ENCODE data around the gene TMEM229B. TPM values are rescaled to one million over a fixed set of nuclear protein-coding genes. Genes with fewer than 3 reads are reported as not detected.

The TMEM229B gene
- total and polyA plus RNA-seq, 2 donors (not counting 1 experiment from before 2014, with no cell fraction given) = 0.68 to 0.99 TPM

- Histone ChIP-seq H3K9me3 (ENCODE audit: control insufficient read depth, insufficient read depth, low read depth, low read length) (no peaks in the 10 kb centered on the region), H3K4me1 (ENCODE audit: control insufficient read depth, extremely low read depth, insufficient read depth, low read length) (no peaks in the 10 kb centered on the region), H3K27me3 (ENCODE audit: control insufficient read depth, insufficient read depth, low read length) (no peaks in the 10 kb centered on the region), H3K36me3 (ENCODE audit: control insufficient read depth, insufficient read depth, low read length) (no peaks in the 10 kb centered on the region), H2AFZ (ENCODE audit: low read length) (no peak overlapping the region), H3K9ac (ENCODE audit: insufficient read depth, low read length) (no peak overlapping the region), H3K27ac (ENCODE audit: insufficient read depth, low read length) (no peak overlapping the region), H3K4me2 (ENCODE audit: extremely low read depth, insufficient read depth, low read length) (no peak overlapping the region), H3K4me3 (replicated peaks in 1 of 4; ENCODE audit: control extremely low read depth in 1 of 4, insufficient read depth in 1 of 4, low read depth in 3 of 4, low read length in 4 of 4) (no peak overlapping the region), H3K79me2 (ENCODE audit: control insufficient read depth, insufficient read depth, low read length) (no peaks in the 10 kb centered on the region), H4K20me1 (ENCODE audit: control insufficient read depth, extremely low read depth, insufficient read depth, low read length) (no peaks in the 10 kb centered on the region)
- no peak for TF ChIP-seq CTCF (conservative IDR thresholded peaks at IDR 0.05 in 1 of 2, IDR thresholded peaks at IDR 0.05 in 1 of 2; ENCODE audit: low read depth in 1 of 2, low read length in 2 of 2)
- no peak for TF ChIP-seq EZH2 (IDR thresholded peaks at IDR 0.05; ENCODE audit: low read length, missing control alignments)
- DNase-seq (ENCODE audit: low read depth in 2 of 2) = peak in 1 of 2 donors; percentile 2
Measured at GRCh38 chr14:67477926-67478799, 10.4 kb downstream of the TMEM229B start.

- H4K20me1 ChIP-seq (ENCODE audit: control insufficient read depth, extremely low read depth, insufficient read depth, low read length) = no peaks in the 10 kb centered on the region
- H3K36me3 ChIP-seq (ENCODE audit: control insufficient read depth, insufficient read depth, low read length) = no peaks in the 10 kb centered on the region
- no peaks in the 10 kb centered on the region for H3K27me3 ChIP-seq (ENCODE audit: control insufficient read depth, insufficient read depth, low read length)
- no peak overlapping the region for H3K27ac ChIP-seq (ENCODE audit: insufficient read depth, low read length)
- no peak for DNase-seq (ENCODE audit: low read depth in 2 of 2)
- H2AFZ ChIP-seq (ENCODE audit: low read length) = no peak overlapping the region
- H3K4me1 ChIP-seq (ENCODE audit: control insufficient read depth, extremely low read depth, insufficient read depth, low read length) = no peaks in the 10 kb centered on the region
- no peak overlapping the region for H3K9ac ChIP-seq (ENCODE audit: insufficient read depth, low read length)
- H3K9me3 ChIP-seq (ENCODE audit: control insufficient read depth, insufficient read depth, low read depth, low read length) = no peaks in the 10 kb centered on the region
- H3K4me2 ChIP-seq (ENCODE audit: extremely low read depth, insufficient read depth, low read length) = no peak overlapping the region
- TF ChIP-seq EZH2 (IDR thresholded peaks at IDR 0.05; ENCODE audit: low read length, missing control alignments) = no peak
- TF ChIP-seq CTCF (conservative IDR thresholded peaks at IDR 0.05 in 1 of 2, IDR thresholded peaks at IDR 0.05 in 1 of 2; ENCODE audit: low read depth in 1 of 2, low read length in 2 of 2) = no peak
- no peak overlapping the region for H3K4me3 ChIP-seq (replicated peaks in 1 of 4; ENCODE audit: control extremely low read depth in 1 of 4, insufficient read depth in 1 of 4, low read depth in 3 of 4, low read length in 4 of 4)
- no peaks in the 10 kb centered on the region for H3K79me2 ChIP-seq (ENCODE audit: control insufficient read depth, insufficient read depth, low read length)
Measured at GRCh38 chr14:67474366-67474765, 14.2 kb downstream of the TMEM229B start.

- TF ChIP-seq EZH2 (IDR thresholded peaks at IDR 0.05; ENCODE audit: low read length, missing control alignments) (no peak), CTCF (conservative IDR thresholded peaks at IDR 0.05 in 1 of 2, IDR thresholded peaks at IDR 0.05 in 1 of 2; ENCODE audit: low read depth in 1 of 2, low read length in 2 of 2) (no peak)
- Histone ChIP-seq H3K4me2 (ENCODE audit: extremely low read depth, insufficient read depth, low read length) (no peak overlapping the region), H2AFZ (ENCODE audit: low read length) (no peak overlapping the region), H3K4me1 (ENCODE audit: control insufficient read depth, extremely low read depth, insufficient read depth, low read length) (no peaks in the 10 kb centered on the region), H4K20me1 (ENCODE audit: control insufficient read depth, extremely low read depth, insufficient read depth, low read length) (no peaks in the 10 kb centered on the region), H3K79me2 (ENCODE audit: control insufficient read depth, insufficient read depth, low read length) (no peaks in the 10 kb centered on the region), H3K27ac (ENCODE audit: insufficient read depth, low read length) (no peak overlapping the region), H3K9me3 (ENCODE audit: control insufficient read depth, insufficient read depth, low read depth, low read length) (no peaks in the 10 kb centered on the region), H3K36me3 (ENCODE audit: control insufficient read depth, insufficient read depth, low read length) (no peaks in the 10 kb centered on the region), H3K4me3 (replicated peaks in 1 of 4; ENCODE audit: control extremely low read depth in 1 of 4, insufficient read depth in 1 of 4, low read depth in 3 of 4, low read length in 4 of 4) (no peak overlapping the region), H3K27me3 (ENCODE audit: control insufficient read depth, insufficient read depth, low read length) (no peaks in the 10 kb centered on the region), H3K9ac (ENCODE audit: insufficient read depth, low read length) (no peak overlapping the region)
- DNase-seq (ENCODE audit: low read depth in 2 of 2) = no peak
Measured at GRCh38 chr14:67473290-67474082, 15.0 kb downstream of the TMEM229B start.

Measured in fibroblast of lung (primary cell).